ENCODE data around the gene ARID1B.
A peak's percentile ranks its signal among the peaks of the same experiment; 100 is the strongest.
"Not testable (repeated sequence)": the region's sequence is repeated elsewhere in the genome, so short reads cannot be mapped to it uniquely, and the experiment has no call there.

The ARID1B gene

GRCh38 chr6:157032923-157033322 lies 255.7 kb downstream of the ARID1B start:
- no peak for DNase-seq

GRCh38 chr6:157033428-157034140 lies 256.4 kb downstream of the ARID1B start:
- no peak for DNase-seq

GRCh38 chr6:157034436-157035230 lies 257.5 kb downstream of the ARID1B start:
- DNase-seq, result peak; percentile 14

GRCh38 chr6:157035546-157035945 lies 258.4 kb downstream of the ARID1B start:
- no peak for DNase-seq

GRCh38 chr6:157036245-157036711 lies 259.1 kb downstream of the ARID1B start:
- no peak for DNase-seq

- no peak for DNase-seq
Measured at GRCh38 chr6:157037165-157037564, 260.0 kb downstream of the ARID1B start.

- no peak for DNase-seq
Measured at GRCh38 chr6:157038610-157039009, 261.4 kb downstream of the ARID1B start.

GRCh38 chr6:157039639-157040038 lies 262.5 kb downstream of the ARID1B start:
- DNase-seq, result not testable (repeated sequence)

- no peak for DNase-seq
Measured at GRCh38 chr6:157040191-157040590, 263.0 kb downstream of the ARID1B start.

GRCh38 chr6:157045831-157046454 lies 268.8 kb downstream of the ARID1B start:
- DNase-seq, result peak; percentile 13

- no peak for DNase-seq
Measured at GRCh38 chr6:157046776-157047175, 269.6 kb downstream of the ARID1B start.

- DNase-seq, result no peak
Measured at GRCh38 chr6:157047328-157047727, 270.1 kb downstream of the ARID1B start.

- DNase-seq, result no peak
Measured at GRCh38 chr6:157047951-157048350, 270.8 kb downstream of the ARID1B start.

GRCh38 chr6:157049133-157049532 lies 272.0 kb downstream of the ARID1B start:
- no peak for DNase-seq

- no peak for DNase-seq
Measured at GRCh38 chr6:157050537-157051265, 273.5 kb downstream of the ARID1B start.

- no peak for DNase-seq
Measured at GRCh38 chr6:157054531-157054979, 277.4 kb downstream of the ARID1B start.

GRCh38 chr6:157055863-157056262 lies 278.7 kb downstream of the ARID1B start:
- DNase-seq, result no peak

- DNase-seq, result no peak
Measured at GRCh38 chr6:157056275-157056674, 279.1 kb downstream of the ARID1B start.

GRCh38 chr6:157058574-157058973 lies 281.4 kb downstream of the ARID1B start:
- no peak for DNase-seq

GRCh38 chr6:157059781-157060180 lies 282.6 kb downstream of the ARID1B start:
- no peak for DNase-seq

- DNase-seq, result no peak
Measured at GRCh38 chr6:157060440-157060952, 283.3 kb downstream of the ARID1B start.

GRCh38 chr6:157061770-157062594 lies 284.8 kb downstream of the ARID1B start:
- no peak for DNase-seq
